ENCODE data around the gene DCAF8L1.
"Not testable (repeated sequence)": the region's sequence is repeated elsewhere in the genome, so short reads cannot be mapped to it uniquely, and the experiment has no call there.

Gene DCAF8L1

DNA sequence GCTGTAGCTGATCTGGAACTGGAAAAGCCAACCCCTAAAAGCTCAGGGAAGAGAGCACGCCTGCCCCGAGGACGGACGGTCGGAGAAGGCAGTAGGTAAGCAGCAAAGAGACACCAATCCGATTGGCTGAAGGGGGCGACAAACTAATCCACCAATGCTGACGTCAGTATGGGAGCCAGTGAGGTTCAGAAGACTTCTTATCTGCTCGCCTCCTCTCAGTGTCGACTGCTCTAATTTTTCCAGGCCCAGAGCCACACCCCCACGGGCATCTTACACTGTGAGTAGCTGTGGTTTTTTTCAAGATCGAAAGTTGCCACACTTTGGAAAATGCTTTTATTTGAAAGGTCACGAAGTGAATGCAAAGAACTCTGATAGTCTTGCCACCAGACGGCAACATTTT is at the start of gene DCAF8L1:
DCAF8L1 (minus strand) TSS at position 101 of the 400 bp plus-strand sequence. CDS start 115 bp downstream, outside the sequence.
- DNase-seq (ENCODE audit: low read depth in 2 of 2) = no peak

DNA sequence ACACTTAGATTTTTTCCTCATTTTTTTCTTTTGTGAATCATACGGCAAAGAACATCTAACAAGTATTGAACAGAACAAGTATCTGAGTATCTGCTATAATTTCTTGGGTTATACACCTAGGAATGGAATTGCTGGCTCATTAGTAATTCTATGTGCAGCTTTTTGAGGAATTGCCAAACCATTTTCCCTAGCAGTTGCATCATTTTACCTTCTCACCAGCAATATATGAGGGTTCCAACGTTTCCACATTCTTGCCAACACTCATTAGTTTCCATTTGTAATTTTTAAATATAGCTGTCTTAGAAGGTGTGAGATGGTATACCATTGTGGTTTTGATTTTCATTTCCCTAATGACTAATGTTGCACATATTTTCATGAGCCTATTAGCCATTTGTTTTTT is 41.1 kb upstream of the DCAF8L1 start:
- DNase-seq (ENCODE audit: low read depth in 2 of 2) = no peak

DNA sequence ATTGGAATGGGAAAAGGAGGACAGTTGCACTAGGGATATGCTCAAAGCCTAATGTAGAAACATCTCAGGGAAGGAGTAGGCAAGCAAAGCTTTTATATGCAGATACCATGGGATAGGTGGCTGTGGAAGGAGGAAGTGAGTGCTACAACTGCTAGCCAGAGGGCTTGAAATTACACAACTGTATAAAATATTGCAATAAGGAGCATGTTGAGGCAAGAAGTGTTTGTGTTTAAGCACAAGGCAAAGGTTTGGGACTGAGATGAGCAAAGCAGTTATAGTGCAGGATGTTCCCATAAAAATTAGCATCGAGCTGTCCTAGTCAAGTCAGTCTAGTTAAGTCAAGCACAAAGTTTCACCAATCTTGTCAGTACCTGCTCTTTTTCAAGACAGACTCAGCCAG is 35.6 kb upstream of the DCAF8L1 start:
- no peak for DNase-seq (ENCODE audit: low read depth in 2 of 2)

DNA sequence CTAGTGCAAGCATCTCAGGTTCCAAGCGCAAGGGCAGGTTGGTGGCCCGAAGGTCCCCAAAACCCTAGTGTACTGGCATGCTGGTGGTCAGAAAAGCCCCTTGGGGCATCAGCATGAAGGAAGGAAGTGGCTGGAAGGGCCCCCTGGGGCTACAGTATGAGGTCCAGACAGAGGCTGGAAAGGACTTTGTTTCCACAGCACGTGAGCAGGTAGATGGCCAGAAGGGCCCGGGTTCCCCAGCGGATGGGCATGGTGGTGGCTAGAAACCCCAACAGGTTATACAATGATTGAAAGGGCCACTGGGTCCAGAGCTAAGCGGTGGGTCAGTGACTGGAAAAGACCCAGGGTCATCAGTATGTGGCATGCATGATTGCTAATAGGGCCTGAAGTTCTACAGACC is 34.7 kb upstream of the DCAF8L1 start:
- no peak for DNase-seq (ENCODE audit: low read depth in 2 of 2)

DNA sequence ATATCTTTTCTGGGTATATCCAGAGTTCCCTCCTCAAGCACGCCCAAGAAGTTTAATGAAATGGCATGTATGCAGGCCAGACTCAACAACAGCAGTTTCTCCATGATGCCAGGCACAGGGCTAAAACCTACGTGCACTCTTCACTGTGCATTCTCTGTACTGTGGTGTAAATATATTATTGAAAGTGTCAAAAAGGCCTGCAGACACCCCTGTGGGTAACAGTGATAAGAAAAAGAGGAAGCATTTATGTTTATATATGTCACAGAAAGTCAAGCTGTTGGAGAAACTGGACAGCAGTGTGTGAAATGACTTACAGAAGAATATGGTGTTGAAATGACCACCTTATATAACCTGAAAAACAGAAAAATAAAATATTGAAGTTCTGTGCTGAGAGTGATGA is 29.6 kb upstream of the DCAF8L1 start:
- DNase-seq (ENCODE audit: low read depth in 2 of 2) = no peak

DNA sequence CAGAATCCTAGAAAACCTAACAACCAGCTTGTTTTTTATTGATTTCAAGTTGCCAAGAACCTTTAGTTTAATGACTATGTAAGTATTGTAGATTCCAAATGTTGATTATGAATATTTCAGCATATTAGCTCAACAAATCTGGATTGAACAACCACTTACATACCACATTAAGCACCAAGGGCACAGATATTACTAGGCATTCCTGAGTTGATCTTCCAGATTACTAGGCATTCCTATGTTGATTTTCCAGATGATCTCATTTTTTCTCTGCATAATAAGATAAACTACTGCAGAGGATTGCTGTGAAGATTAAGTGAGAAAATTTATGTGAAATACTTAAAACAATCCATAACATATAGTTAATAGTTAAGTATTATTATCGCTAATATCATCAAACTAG is 17.4 kb upstream of the DCAF8L1 start:
- DNase-seq (ENCODE audit: low read depth in 2 of 2) = no peak

DNA sequence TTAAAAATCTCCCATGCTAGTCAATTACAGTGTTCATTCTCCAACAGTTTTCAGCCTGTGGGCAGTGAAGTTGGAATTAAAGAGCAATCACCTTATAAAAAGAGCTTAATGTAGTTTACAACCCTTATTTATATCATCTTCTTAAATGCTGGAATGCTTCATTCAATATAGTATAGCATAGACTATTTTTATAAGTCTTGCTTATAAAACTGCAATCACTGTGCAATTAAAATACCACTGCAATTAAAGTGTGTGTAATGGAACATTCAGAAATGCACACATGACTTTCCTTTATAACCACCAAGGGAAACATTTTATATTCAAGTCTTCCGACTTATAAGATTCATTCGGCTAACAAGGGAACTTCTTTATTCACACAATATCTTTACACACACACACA is 16.4 kb upstream of the DCAF8L1 start:
- no peak for DNase-seq (ENCODE audit: low read depth in 2 of 2)

DNA sequence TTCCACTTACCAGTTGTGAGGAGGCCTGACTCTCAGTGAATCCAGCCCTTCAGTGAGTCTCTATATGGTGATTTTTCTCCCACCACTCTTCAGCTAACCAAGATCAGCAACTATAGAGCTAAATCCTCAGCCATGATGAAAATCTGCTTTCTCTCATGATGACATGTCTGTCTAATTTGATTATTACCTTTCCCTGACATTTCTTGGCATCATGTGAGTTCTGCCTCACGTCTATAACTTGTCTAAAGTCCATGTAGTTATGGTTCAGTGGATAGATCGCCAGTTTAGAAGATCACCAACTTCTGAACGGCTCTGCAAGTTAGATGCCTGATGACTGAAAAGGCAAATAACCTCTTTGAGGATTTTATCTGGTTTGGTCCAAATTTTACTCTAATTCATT is 14.9 kb upstream of the DCAF8L1 start:
- DNase-seq (ENCODE audit: low read depth in 2 of 2) = no peak

DNA sequence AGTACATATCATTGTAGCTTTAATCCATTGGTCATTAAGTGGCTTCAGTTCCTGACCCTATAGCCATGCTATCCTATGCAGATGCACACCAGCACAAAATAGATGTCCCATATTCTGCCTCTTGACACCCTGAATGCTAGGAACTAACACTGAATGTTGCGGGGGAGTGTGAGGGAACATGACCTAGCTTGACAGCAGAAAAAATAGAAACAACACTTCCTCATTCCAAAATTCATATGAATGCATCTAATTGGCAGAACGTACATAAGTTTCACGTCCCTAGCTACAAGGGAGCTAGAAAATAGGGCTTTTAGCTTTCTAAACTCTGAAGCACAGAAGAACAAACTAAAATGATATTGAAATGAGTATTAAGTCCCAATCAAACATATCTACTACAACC is 14.4 kb upstream of the DCAF8L1 start:
- DNase-seq (ENCODE audit: low read depth in 2 of 2) = no peak

DNA sequence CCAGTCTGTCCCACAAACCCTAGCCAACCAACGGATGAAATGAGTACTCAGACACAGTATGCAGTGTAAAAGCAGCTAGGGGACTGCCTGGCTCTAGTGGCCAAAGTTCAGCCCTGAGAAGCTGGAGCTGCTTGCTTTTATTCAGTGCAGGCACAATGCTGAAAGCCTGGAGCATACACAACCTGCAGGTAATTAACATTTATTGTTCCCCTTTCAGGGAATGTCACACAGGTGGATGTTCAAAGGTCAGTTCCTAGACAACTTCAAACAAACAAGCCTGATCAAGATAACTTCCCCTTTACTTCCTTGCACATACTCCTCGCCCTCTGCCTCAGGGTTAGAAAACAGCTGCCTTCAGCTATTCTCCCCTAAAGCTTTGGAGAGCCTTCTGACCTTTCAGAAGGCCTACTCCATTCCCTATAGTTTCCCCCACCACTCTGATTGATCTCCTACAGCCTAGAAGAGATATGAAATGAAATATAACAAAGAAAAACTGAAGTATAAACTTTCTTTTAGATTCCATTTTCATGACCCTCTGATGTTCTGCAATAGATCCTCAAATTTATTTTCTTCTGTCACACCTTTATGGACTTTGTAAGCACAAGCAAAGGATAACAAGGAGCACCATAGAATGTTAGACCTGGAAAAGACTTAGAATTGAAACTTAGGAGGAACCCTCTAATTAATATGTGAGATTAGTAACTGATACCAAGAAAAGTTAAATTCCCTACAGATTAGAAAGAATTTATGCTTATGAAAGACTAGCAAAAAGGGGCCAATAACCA is 6.8 kb upstream of the DCAF8L1 start:
- DNase-seq (ENCODE audit: low read depth in 2 of 2) = no peak

DNA sequence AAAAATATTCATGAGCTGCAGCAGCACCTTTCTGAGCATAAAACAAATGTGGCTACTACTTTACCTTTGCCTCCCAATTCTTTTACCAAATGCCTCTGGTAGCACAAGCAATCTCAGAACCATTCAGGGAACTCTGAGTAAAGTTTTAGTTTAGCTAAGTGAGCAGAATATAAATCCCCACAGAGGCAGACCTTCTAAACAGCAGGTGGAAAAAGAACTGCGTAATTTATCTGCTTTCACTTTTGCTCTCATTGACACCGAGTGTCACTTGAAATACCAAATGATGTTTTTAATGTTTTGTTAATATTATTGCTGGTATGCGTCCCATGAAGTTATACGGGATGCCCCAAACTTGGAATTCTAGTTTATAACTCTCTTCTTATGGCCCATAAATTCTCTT is 4.3 kb downstream of the DCAF8L1 start:
- not testable (repeated sequence) for DNase-seq (ENCODE audit: low read depth in 2 of 2)

DNA sequence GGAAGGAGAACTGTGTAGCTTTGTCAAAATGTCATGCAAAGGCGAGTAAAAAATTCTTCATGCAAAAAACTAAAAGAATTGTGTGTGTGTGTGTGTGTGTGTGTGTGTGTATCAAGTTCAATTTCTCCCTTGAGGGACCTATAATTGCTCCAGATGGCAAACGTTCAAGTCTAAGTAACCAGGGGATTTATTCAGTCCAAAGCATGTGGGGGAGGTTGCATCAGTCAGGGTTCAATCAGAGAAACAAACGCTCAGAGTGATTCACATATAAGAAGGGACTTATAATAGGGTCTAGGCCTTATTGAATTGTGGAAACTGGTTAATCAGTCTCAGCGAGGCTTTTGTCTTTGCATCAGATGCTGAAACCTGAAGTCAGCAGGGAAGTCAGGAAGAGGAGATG is 5.0 kb downstream of the DCAF8L1 start:
- no peak for DNase-seq (ENCODE audit: low read depth in 2 of 2)

DNA sequence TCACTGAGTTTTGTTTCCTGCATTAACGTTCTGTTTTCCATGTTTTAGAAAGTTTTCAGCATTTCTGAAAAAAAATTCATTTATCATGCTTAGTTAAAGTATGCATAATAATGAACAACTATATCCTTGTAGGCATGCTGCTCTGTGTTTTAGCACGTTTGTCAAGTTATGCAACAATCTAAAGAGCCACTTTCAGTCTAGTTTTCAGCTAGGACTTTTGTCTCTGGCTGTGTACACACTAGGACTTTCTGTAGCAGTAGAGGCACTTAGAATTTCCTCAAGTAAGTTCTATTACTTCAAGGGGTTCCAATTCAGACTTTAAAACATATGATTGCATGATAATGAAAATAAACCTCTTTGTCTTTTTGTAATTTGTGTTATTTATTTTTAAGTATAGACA is 12.4 kb downstream of the DCAF8L1 start:
- DNase-seq (ENCODE audit: low read depth in 2 of 2) = no peak

DNA sequence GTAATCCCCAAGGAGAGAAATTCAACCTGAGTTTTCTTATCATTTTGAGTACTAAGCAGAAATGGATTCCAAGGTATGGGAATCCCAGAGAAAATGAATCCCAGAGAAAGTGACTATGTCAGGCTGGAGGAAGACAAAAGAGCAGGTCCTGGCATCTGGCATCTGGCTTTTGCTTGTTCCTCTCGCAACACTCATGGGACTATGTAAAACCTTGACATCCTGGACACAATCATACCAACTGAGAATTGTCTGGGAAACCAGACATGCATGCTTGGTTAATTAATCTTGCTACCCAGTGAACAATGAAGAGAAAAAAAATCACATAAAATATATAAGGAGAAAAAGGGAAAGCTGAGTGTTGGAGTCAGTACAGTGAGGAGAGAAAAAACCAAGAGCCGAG is 12.9 kb downstream of the DCAF8L1 start:
- no peak for DNase-seq (ENCODE audit: low read depth in 2 of 2)

DNA sequence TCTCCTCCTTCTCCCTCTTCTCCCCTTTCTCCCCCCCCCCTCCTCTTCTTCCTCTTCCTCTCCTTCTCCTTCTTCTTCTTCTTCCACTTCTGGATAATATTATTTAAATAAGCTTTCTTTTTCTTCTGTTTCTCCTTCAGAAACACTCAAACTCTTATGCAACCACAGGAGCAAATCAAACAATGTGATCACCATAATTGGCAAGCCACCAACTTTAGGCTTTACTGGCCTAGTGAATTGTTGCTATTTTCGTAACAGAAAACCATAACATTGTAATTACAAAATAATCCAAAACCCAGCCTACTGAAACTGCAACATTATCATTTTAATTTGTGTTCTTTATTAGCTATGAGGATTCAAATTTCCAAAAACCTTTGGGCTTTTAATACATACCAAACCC is 14.3 kb downstream of the DCAF8L1 start:
- DNase-seq (ENCODE audit: low read depth in 2 of 2) = no peak

DNA sequence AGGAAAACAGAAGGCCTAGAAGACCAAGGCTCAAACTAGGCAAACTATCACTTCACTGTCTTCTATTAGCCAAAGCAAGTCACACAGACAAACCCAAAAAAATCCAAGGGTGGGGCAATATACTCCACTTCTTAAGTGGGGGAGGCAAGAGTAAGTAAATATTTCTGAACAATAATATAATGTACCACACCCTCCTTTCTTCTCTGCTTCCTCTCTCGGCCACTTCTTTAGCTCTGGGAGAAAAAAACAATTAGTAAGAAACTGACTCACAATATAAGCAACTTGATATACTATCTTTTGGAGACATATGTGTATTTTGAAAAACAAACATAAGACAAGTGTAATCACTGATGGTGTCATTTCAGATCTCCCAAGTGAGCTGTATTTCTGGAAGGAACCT is 14.8 kb downstream of the DCAF8L1 start:
- DNase-seq (ENCODE audit: low read depth in 2 of 2) = no peak

DNA sequence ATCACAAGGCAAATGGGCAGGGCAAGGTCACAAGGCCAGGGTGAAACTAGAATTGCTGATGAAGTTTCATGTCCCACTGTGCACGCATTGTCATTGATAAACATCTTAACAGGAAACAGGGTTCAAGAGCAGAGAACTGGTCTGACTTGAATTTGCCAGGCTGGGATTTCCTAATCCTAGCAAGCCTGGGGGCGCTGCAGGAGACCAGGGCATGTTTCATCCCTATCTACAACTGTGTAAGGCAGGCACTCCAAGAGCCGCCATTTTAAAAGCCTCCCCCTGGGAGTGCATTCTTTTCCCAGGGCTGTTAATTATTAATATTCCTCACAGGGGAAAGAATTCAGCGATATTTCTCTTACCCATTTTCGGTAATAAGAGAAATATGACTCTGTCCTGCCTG is 15.9 kb downstream of the DCAF8L1 start:
- DNase-seq (ENCODE audit: low read depth in 2 of 2) = not testable (repeated sequence)

DNA sequence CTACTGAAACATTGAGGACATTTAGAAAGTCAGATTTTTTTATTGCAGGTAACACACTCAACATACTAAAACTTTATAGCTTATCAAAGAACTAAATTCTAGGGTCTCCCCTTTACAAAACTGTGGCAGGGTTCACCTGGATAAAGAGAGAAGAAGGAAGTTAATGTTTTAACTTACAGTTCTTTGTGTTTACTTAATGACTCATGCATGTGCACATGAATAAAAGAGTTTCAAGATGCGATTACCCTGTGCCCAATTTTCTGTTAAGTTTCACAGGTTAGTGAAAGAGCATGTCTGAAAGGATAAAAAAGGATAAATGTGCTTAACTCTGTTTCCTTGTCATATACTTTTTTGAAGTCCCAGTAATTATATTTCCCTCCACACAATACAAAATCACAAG is 16.8 kb downstream of the DCAF8L1 start:
- DNase-seq (ENCODE audit: low read depth in 2 of 2) = no peak

DNA sequence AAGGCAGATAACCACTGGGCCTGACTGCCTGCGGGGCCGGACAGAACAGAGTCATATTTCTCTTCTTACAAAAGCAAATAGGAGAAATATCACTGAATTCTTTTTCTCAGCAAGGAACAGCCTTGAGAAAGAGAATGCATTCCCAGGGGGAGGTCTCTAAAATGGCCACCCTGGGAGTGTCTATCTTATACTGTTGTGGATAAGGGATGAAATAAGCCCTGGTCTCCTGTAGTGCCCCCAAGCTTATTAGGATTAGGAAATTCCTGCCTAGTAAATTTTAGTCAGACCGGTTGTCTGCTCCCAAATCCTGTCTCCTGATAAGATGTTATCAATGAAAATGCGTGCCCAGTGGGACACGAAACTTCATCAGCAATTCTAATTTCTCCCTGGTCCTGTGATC is 20.8 kb downstream of the DCAF8L1 start:
- DNase-seq (ENCODE audit: low read depth in 2 of 2) = not testable (repeated sequence)

DNA sequence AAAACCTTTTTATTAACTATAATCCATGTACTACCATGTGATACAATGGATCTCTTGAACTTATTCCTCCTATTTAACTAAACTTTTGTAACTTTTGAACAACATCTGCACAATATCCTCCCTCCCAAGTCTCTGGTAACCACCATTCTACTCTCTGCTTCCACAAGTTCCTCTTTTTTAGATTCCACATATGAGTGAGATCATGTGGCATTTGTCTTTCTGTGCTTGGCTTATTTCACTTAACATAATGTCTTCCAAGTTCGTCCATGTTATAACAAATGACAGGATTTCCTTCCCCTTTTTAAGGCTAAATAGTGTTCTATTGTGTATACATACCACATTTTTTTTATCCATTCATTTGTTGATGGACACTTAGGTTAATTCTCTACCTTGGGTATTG is 28.1 kb downstream of the DCAF8L1 start:
- DNase-seq (ENCODE audit: low read depth in 2 of 2) = no peak

DNA sequence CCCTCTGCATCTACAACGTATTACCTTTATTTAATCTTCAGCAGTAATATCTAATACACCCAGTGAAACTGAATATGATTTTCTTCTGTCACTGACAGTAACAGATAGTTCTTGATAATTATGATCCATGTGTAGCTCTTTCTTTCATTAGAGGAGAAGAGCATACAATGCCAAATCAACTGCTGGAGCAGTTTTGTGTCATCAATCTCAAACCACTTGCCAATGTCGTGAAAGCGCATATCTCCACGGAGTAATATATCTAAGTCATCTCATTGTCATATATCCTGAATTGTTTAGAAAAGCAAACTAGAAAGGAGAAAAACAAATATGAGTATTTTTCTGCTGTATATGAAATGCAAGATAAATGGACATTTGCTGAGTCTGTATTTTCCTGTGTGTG is 47.9 kb downstream of the DCAF8L1 start:
- DNase-seq (ENCODE audit: low read depth in 2 of 2) = no peak
